ENCODE data around the gene ING5.

DNA sequence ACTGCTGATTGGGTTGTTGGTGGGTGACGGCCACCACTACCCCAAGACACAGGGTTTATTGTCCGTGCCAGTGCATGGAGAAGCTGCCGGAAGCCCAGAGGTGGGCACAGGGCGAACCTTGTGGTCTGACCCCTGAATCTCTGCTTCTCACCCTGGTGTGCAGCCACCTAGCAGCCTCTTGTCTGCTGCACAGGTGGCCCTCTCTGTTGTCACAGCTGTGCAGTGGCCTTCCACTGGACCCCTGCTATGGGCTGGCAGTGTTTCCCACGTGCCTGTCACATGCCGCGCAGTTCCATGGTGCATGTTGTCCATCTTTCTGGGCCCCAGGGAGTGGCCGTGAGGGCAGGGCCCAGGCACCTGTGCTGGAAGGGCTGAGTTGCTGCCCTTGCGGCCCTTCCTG is 49.1 kb upstream of the ING5 start:
- TF ChIP-seq, protein P1, sequence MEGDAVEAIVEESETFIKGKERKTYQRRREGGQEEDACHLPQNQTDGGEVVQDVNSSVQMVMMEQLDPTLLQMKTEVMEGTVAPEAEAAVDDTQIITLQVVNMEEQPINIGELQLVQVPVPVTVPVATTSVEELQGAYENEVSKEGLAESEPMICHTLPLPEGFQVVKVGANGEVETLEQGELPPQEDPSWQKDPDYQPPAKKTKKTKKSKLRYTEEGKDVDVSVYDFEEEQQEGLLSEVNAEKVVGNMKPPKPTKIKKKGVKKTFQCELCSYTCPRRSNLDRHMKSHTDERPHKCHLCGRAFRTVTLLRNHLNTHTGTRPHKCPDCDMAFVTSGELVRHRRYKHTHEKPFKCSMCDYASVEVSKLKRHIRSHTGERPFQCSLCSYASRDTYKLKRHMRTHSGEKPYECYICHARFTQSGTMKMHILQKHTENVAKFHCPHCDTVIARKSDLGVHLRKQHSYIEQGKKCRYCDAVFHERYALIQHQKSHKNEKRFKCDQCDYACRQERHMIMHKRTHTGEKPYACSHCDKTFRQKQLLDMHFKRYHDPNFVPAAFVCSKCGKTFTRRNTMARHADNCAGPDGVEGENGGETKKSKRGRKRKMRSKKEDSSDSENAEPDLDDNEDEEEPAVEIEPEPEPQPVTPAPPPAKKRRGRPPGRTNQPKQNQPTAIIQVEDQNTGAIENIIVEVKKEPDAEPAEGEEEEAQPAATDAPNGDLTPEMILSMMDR (IDR thresholded peaks at IDR 0.05): no peak
- TF ChIP-seq EP300 (IDR thresholded peaks at IDR 0.05) (no peak), POLR2A (IDR thresholded peaks at IDR 0.05) (no peak), POLR2AphosphoS5 (IDR thresholded peaks at IDR 0.05) (no peak)
